HG03280 (cell line): ENCODE measurements around the gene CHMP2B.

Experiments
- ATAC-seq: cut with Tn5 transposase; IDR thresholded peaks from one replicate; pipeline ENCODE4 v1.9.1; 2021; ENCODE audit warnings: mild to moderate bottlenecking, moderate library complexity; ENCODE audit not compliant: unreplicated experiment

The CHMP2B gene

GRCh38 chr3:87227104-87227834 lies at the start of gene CHMP2B:
TSS of gene CHMP2B (plus strand) at chr3:87227309. CDS start at chr3:87227523, 214 bp downstream.
- ATAC-seq: peak; percentile 96

- ATAC-seq: no peak
These were observed 47.5 kb upstream of the CHMP2B start for GRCh38 chr3:87179642-87180041.

GRCh38 chr3:87181551-87181950 lies 45.6 kb upstream of the CHMP2B start:
- ATAC-seq: no peak

- ATAC-seq: no peak
These were observed 45.1 kb upstream of the CHMP2B start for GRCh38 chr3:87182023-87182422.

- no peak for ATAC-seq
These were observed 40.4 kb upstream of the CHMP2B start for GRCh38 chr3:87186608-87187159.

- no peak for ATAC-seq
These were observed 35.9 kb upstream of the CHMP2B start for GRCh38 chr3:87191175-87191574.

GRCh38 chr3:87191641-87192040 lies 35.5 kb upstream of the CHMP2B start:
- no peak for ATAC-seq

- ATAC-seq: no peak
These were observed 30.2 kb upstream of the CHMP2B start for GRCh38 chr3:87196879-87197278.

- no peak for ATAC-seq
These were observed 29.6 kb upstream of the CHMP2B start for GRCh38 chr3:87197531-87197930.

- no peak for ATAC-seq
These were observed 28.3 kb upstream of the CHMP2B start for GRCh38 chr3:87198774-87199173.

- ATAC-seq: no peak
These were observed 27.5 kb upstream of the CHMP2B start for GRCh38 chr3:87199628-87200027.

- no peak for ATAC-seq
These were observed 27.0 kb upstream of the CHMP2B start for GRCh38 chr3:87200060-87200647.

GRCh38 chr3:87201727-87202126 lies 25.4 kb upstream of the CHMP2B start:
- ATAC-seq: no peak

GRCh38 chr3:87203809-87204208 lies 23.3 kb upstream of the CHMP2B start:
- no peak for ATAC-seq

GRCh38 chr3:87206070-87206469 lies 21.0 kb upstream of the CHMP2B start:
- ATAC-seq: no peak

- no peak for ATAC-seq
These were observed 20.5 kb upstream of the CHMP2B start for GRCh38 chr3:87206635-87207034.

- ATAC-seq: no peak
These were observed 19.6 kb upstream of the CHMP2B start for GRCh38 chr3:87207460-87207859.

- ATAC-seq: no peak
These were observed 18.0 kb upstream of the CHMP2B start for GRCh38 chr3:87209111-87209510.

- no peak for ATAC-seq
These were observed 8.5 kb upstream of the CHMP2B start for GRCh38 chr3:87218560-87218959.

- ATAC-seq: no peak
These were observed 7.5 kb upstream of the CHMP2B start for GRCh38 chr3:87219611-87220010.

GRCh38 chr3:87225659-87226058 lies 1.4 kb upstream of the CHMP2B start:
- ATAC-seq: no peak

GRCh38 chr3:87227835-87228144 lies 681 bp downstream of the CHMP2B start:
- ATAC-seq: peak; percentile 1

- no peak for ATAC-seq
These were observed 1.2 kb downstream of the CHMP2B start for GRCh38 chr3:87228316-87228715.
